Breast epithelium (tissue), 4 donors: ENCODE data around the gene CYTH3. TPM values are rescaled to one million over a fixed set of nuclear protein-coding genes. Genes with fewer than 3 reads are reported as not detected.

ENCODE experiments used
- DNase-seq, 2 donors: peaks; one replicate each; pipeline ENCODE4 v3.0.0-alpha.2; 2019; ENCODE audit warnings: low spot score in 2 of 2
- H3K27ac ChIP-seq, 2 donors: fragments of 200-600 bp; sonication (generic) in 1 of 2; one replicate each; pipeline ENCODE4 v1.5.1; 2016 to 2019; ENCODE audit warnings: mild to moderate bottlenecking in 1 of 2
- H3K27me3 ChIP-seq, 2 donors: fragments of 200-600 bp; sonication (generic) in 1 of 2; one replicate each; pipeline versions ENCODE4 v1.5.1 to v1.6.0; 2017 to 2019; ENCODE audit warnings: control low read depth in 1 of 2, mild to moderate bottlenecking in 1 of 2
- H3K36me3 ChIP-seq: fragments of 200-600 bp; one replicate; pipeline ENCODE4 v1.5.1; 2019
- H3K4me1 ChIP-seq, 2 donors: fragments of 200-600 bp; sonication (generic); one replicate each; pipeline ENCODE4 v1.5.1; 2016 to 2019; ENCODE audit warnings: control low read depth in 1 of 2
- H3K4me3 ChIP-seq, 3 donors: fragments of 200-600 bp; sonication (generic); 1 replicate in 2 of 3; 2 replicates in 1 of 3; pipeline ENCODE4 v1.5.1; 2016 to 2019; ENCODE audit warnings: mild to moderate bottlenecking in 3 of 3, moderate library complexity in 2 of 3
- H3K9me3 ChIP-seq, 2 donors: fragments of 200-600 bp; sonication (generic) in 1 of 2; one replicate each; pipeline ENCODE4 v1.5.1; 2016 to 2019; ENCODE audit warnings: control low read depth in 1 of 2
- CTCF ChIP-seq, 3 donors: fragments of 450-650 bp; IDR thresholded peaks; one replicate each; pipeline ENCODE4 v1.5.1; 2016 to 2017; ENCODE audit warnings: antibody characterized with exemption in 3 of 3, mild to moderate bottlenecking in 3 of 3, moderate library complexity in 3 of 3
- POLR2A ChIP-seq: fragments of 450-650 bp; IDR thresholded peaks from one replicate; pipeline ENCODE4 v1.6.1; 2016; ENCODE audit warnings: antibody characterized with exemption, mild to moderate bottlenecking, moderate library complexity
- POLR2AphosphoS5 ChIP-seq, 3 donors: sonication (generic); formaldehyde crosslinking; IDR thresholded peaks; one replicate each; pipeline ENCODE4 v1.6.1; 2017; ENCODE audit warnings: antibody characterized with exemption in 3 of 3
- intact Hi-C: fragments of 100-400 bp; cut with DNase I; formaldehyde crosslinking; loops from one replicate; pipeline ENCODE4 v1.15.1; 2023; ENCODE audit warnings: low total_unique reads
- total RNA-seq, 3 donors: library from RNA; depleted of rRNA; stranded (reverse); fragments of >200 nt; gene quantifications; one replicate each; pipeline ENCODE4 v1.1.0, GENCODE V29; 2016

CYTH3 gene
- total RNA-seq, 3 donors from 2014 or later, result 23.6 to 46.4 (median 33.4) TPM

DNA sequence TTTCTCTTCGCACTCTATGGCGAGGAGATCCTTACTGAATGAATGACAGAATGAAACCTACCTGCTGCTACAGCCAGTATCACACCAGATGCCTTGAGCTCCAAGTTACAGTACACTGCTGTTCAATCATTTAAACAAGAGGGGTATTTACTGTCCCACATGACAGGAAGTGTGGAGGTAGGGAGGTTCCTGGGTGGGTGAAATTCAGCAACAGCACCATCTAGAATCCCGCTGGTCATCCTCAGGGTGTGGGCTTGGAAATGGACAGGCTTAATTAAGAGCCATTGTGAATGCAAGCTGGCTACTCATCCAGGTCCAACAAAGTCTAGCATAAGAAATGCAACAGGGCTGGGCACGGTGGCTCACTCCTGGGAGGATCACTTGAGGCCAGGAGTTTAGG lies 14.7 kb downstream of the CYTH3 start:
- no peaks in the 10 kb centered on the region for H3K27me3 ChIP-seq
- peaks cover 0 to 3% of the 10 kb centered on the region in 2 donors for H3K4me1 ChIP-seq
- no peaks in the 10 kb centered on the region for H3K36me3 ChIP-seq
- intact Hi-C loops, result no loop called here
- H3K9me3 ChIP-seq, result no peaks in the 10 kb centered on the region
- H3K27ac ChIP-seq, result peak overlapping the region; percentile 45 to 78
- TF ChIP-seq CTCF (IDR thresholded peaks at IDR 0.05), result no peak
- no peak for TF ChIP-seq POLR2A
- TF ChIP-seq POLR2AphosphoS5 (IDR thresholded peaks at IDR 0.05), result no peak
- no peak overlapping the region for H3K4me3 ChIP-seq
- no peak for DNase-seq

DNA sequence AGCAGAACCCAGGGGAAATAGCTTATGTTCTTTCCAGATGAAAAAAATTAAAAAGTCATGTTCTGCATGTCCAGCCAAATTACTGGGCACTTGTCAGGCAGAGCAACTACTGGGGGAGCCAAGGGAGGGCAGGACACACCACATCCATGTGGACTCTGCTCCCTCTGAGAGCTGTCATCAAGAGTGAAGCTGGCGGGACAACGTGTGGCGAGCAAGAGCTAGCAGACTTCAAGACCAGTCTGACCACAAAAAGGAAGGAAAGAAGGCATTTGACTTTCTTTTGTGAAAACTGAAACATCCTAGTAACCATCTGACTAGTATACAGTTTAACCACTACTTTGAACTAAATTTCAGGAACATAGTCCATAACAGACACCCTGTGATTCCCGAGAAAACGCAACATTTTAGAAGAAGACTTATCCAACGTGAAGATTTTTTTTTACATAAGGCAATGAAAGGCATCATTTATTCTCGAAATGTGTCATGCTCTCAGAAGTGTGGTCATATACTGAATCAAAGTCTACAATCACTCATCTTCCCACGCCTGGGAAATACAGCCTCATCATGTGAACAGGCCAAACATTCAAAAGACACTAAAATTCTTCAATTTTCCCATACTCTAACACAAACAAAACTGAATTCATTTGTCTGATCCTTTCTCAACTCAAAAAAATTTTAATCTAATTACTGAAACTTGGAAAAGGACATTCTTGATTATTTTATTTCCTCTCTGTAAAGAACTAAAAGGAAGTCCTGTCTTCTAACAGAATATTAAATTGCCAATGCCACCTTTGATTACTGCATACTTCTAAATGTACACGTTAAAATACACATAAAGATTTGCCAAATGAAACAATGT lies 15.5 kb downstream of the CYTH3 start:
- no peak for DNase-seq
- no peaks in the 10 kb centered on the region for H3K27me3 ChIP-seq
- peaks cover 0 to 3% of the 10 kb centered on the region in 2 donors for H3K4me1 ChIP-seq
- TF ChIP-seq POLR2AphosphoS5 (IDR thresholded peaks at IDR 0.05), result peak in 2 of 3 donors; percentile 38 to 43
- TF ChIP-seq POLR2A, result no peak
- H3K36me3 ChIP-seq, result no peaks in the 10 kb centered on the region
- peak overlapping the region; percentile 27 to 68 for H3K27ac ChIP-seq
- H3K4me3 ChIP-seq, result peak overlapping the region in 1 of 3 donors; percentile 13
- no peaks in the 10 kb centered on the region for H3K9me3 ChIP-seq
- intact Hi-C loops, result no loop called here

- no peak for DNase-seq
- H3K4me1 ChIP-seq, result peaks cover 0 to 3% of the 10 kb centered on the region in 2 donors
- intact Hi-C loops, result no loop called here
- TF ChIP-seq POLR2A, result no peak
- TF ChIP-seq CTCF (IDR thresholded peaks at IDR 0.05), result no peak
- TF ChIP-seq POLR2AphosphoS5 (IDR thresholded peaks at IDR 0.05), result no peak
- H3K27ac ChIP-seq, result peak overlapping the region; percentile 27 to 68
- H3K4me3 ChIP-seq, result no peak overlapping the region
- no peaks in the 10 kb centered on the region for H3K27me3 ChIP-seq
- H3K9me3 ChIP-seq, result no peaks in the 10 kb centered on the region
- H3K36me3 ChIP-seq, result no peaks in the 10 kb centered on the region
These were observed 16.3 kb downstream of the CYTH3 start for GRCh38 chr7:6256109-6256483.

- TF ChIP-seq CTCF (IDR thresholded peaks at IDR 0.05) (no peak), POLR2A (no peak), POLR2AphosphoS5 (IDR thresholded peaks at IDR 0.05) (no peak)
- intact Hi-C loops, result no loop called here
- peaks cover 0 to 3% of the 10 kb centered on the region in 2 donors for H3K4me1 ChIP-seq
- no peaks in the 10 kb centered on the region for H3K27me3 ChIP-seq
- DNase-seq, result no peak
- H3K36me3 ChIP-seq, result no peaks in the 10 kb centered on the region
- H3K27ac ChIP-seq, result peak overlapping the region in 1 of 2 donors; percentile 62
- no peaks in the 10 kb centered on the region for H3K9me3 ChIP-seq
- no peak overlapping the region for H3K4me3 ChIP-seq
These were observed 17.6 kb downstream of the CYTH3 start for GRCh38 chr7:6254866-6255265.

DNA sequence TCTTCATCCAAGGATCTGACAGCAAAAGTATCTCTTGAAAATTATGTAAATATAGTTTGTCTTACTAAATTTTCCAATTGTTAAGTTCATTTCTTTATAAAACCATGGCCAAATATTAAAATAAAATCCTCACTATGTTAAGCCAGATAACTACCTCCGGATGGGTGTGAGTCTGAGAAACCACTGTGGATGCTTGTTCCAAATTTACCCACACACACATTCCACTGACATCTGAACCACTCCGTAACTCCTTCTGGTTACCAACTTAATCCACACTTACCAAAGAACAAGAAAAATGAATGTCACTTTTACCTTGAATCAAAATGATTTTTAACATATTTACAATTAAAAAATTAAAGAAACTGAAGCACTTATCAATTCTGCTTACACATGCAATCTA lies 19.7 kb downstream of the CYTH3 start:
- H3K9me3 ChIP-seq, result no peaks in the 10 kb centered on the region
- no peak overlapping the region for H3K27ac ChIP-seq
- H3K4me3 ChIP-seq, result no peak overlapping the region
- H3K27me3 ChIP-seq, result no peaks in the 10 kb centered on the region
- DNase-seq, result no peak
- H3K36me3 ChIP-seq, result no peaks in the 10 kb centered on the region
- intact Hi-C loops, result no loop called here
- TF ChIP-seq POLR2A (no peak), CTCF (IDR thresholded peaks at IDR 0.05) (no peak), POLR2AphosphoS5 (IDR thresholded peaks at IDR 0.05) (no peak)
- H3K4me1 ChIP-seq, result peaks cover 0 to 3% of the 10 kb centered on the region in 2 donors
